GM12891 (cell line): ENCODE data around the gene OLIG3. TPM values are rescaled to one million over a fixed set of nuclear protein-coding genes. Genes with fewer than 3 reads are reported as not detected.

Experiments
- DNase-seq: peaks from one replicate; pipeline ENCODE4 v3.0.0; 2011; ENCODE audit warnings: low spot score; ENCODE audit not compliant: insufficient read length
- FAIRE-seq: peaks from 2 replicates; lab custom pipeline; 2011; peaks lifted over from hg19 to GRCh38; lab: Jason Lieb, UNC
- PAX5 ChIP-seq: IDR thresholded peaks from 2 replicates; pipeline ENCODE4 v1.6.1; 2011; ENCODE audit warnings: low read length, moderate library complexity, mild to moderate bottlenecking; ENCODE audit not compliant: insufficient read depth, severe bottlenecking
- POLR2A ChIP-seq: IDR thresholded peaks from 2 replicates; pipeline ENCODE4 v1.6.1; 2011; ENCODE audit warnings: low read depth, low read length, control low read depth
- POLR2AphosphoS5 ChIP-seq: IDR thresholded peaks from 2 replicates; pipeline ENCODE4 v1.6.1; 2011; ENCODE audit warnings: low read depth, low read length, control low read depth
- POU2F2 ChIP-seq: IDR thresholded peaks from 2 replicates; pipeline ENCODE4 v1.6.1; 2011; ENCODE audit warnings: low read depth, mild to moderate bottlenecking, control low read depth, low read length, moderate library complexity
- SPI1 ChIP-seq: IDR thresholded peaks from 2 replicates; pipeline ENCODE4 v1.6.1; 2011; ENCODE audit warnings: low read depth, low read length, control low read depth
- TAF1 ChIP-seq: IDR thresholded peaks from 2 replicates; pipeline ENCODE4 v1.6.1; 2011; ENCODE audit warnings: low read depth, low read length, control low read depth
- polyA plus RNA-seq: library from polyadenylated mRNA; unstranded; fragments of >200 nt; gene quantifications from one replicate; pipeline ENCODE4 v1.2.1, GENCODE V29; 2012; ENCODE audit warnings: low read depth, missing spikeins, inconsistent platforms; ENCODE audit not compliant: missing spikeins

OLIG3 gene
- polyA plus RNA-seq: not detected

DNA sequence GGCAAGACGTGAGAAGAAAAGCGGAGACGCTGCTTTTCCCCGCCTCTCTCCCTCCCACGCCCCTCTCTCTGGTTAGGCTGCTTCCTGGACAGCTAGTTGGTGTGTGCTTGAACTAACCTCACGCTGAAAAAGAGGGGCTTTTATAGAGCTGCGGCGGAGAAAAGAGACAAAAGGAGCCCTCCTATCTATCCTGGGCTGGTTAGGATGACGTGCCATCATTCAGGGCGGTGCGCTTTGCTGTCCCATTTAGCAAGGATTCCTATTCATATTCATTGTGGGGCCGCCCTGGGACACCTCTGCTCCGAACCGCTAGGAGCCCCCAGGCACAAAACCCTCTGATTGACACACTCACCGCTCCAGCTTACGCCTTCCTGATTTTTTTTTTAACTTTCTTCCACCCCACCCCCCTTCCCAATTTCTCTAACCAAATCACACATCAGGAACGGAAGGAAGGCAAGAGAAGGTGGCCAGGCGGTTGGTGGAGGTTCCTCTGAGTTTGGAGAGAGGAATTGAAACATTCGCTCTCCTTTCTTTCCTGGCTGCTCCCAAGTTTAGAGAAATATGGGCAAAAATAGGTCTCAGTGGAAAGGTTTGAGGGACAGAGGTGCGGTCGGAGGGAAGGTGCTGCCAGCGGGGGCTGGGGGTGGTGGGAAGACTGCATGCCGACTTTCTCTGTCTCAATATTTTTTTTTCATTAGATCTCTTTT is at the start of gene OLIG3:
TSS of gene OLIG3 (minus strand) at position 114 of the 707 bp plus-strand sequence. CDS start 224 bp downstream, outside the sequence.
- DNase-seq (peak; percentile 29), FAIRE-seq (no peak)
- TF ChIP-seq POU2F2: no peak
- TF ChIP-seq POLR2A: no peak
- TF ChIP-seq SPI1: no peak
- TF ChIP-seq TAF1: no peak
- TF ChIP-seq PAX5: no peak
- no peak for TF ChIP-seq POLR2AphosphoS5

DNA sequence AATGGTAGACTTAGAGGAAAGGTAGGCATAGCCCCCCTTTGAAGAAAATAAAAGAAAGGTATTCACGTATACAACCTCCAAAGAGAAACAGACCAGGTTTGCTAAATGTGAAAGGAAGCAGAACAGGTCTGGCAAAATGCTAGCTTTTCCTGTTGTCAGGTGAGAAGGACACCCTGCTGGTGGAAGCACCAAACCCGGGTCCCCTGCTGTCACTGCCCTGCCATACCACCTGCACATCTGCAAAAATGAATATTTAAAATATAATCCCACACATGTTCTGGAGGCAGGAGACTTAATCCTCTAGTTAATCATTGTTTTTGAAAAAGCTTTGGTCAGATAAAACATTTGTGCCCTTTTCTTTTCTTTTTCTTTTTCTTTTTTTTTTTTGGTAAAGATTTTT is 48.9 kb upstream of the OLIG3 start:
- no peak for FAIRE-seq
- DNase-seq: no peak
- TF ChIP-seq PAX5: no peak
- no peak for TF ChIP-seq POLR2A
- TF ChIP-seq POU2F2: no peak
- TF ChIP-seq POLR2AphosphoS5: no peak
- TF ChIP-seq TAF1: no peak
- no peak for TF ChIP-seq SPI1

- TF ChIP-seq TAF1: no peak
- TF ChIP-seq POLR2A: no peak
- TF ChIP-seq PAX5: no peak
- TF ChIP-seq POU2F2: no peak
- no peak for TF ChIP-seq POLR2AphosphoS5
- TF ChIP-seq SPI1: no peak
- DNase-seq (no peak), FAIRE-seq (no peak)
These were observed 48.5 kb upstream of the OLIG3 start for GRCh38 chr6:137542713-137543112.

GRCh38 chr6:137541534-137542063 is 47.4 kb upstream of the OLIG3 start:
- TF ChIP-seq POLR2A (no peak), POU2F2 (no peak), TAF1 (no peak), PAX5 (no peak), POLR2AphosphoS5 (no peak), SPI1 (no peak)
- DNase-seq (no peak), FAIRE-seq (no peak)

DNA sequence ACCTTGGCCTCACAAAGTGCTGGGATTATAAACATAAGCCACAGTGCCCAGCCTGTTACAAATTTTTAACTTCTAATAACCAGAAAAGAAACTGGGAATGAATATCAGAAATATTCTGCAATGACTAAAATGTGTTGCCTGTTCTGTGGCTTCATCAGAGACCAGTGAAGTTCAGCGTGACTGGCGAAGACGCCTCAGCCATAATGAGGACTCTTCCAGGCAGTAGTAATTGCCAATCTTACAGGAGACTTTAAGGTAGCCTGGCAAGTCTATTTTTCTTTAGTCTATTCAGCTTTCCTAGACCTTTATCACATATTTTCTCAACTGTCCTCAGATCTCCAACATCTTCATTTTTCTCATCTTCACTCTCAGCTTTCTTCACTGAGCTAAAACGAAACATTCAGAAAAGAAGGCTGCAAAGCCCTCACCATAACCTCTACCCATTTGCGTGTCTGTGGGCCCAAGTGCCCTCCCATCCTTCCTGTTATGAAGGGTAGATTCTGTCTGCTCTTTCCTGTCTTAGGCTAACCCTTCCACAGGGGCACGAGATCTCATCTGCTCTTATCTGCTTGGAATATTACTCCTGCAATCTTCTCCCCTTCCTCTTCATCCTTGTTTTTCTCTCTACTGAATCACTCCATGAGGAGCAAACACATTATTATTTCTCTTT is 42.0 kb upstream of the OLIG3 start:
- FAIRE-seq (no peak), DNase-seq (no peak)

GRCh38 chr6:137531376-137532092 is 37.3 kb upstream of the OLIG3 start:
- FAIRE-seq (no peak), DNase-seq (no peak)
- TF ChIP-seq POLR2AphosphoS5: no peak
- TF ChIP-seq TAF1: no peak

More for the DNA sequence above, 42.0 kb upstream of the OLIG3 start:
- TF ChIP-seq POU2F2 (no peak), POLR2A (no peak), PAX5 (no peak), SPI1 (no peak), POLR2AphosphoS5 (no peak), TAF1 (no peak)

GRCh38 chr6:137530404-137530803 is 36.2 kb upstream of the OLIG3 start:
- FAIRE-seq (no peak), DNase-seq (no peak)
- TF ChIP-seq POU2F2 (no peak), SPI1 (no peak), TAF1 (no peak), PAX5 (no peak), POLR2AphosphoS5 (no peak), POLR2A (no peak)

GRCh38 chr6:137522831-137523230 is 28.6 kb upstream of the OLIG3 start:
- TF ChIP-seq POU2F2 (no peak), PAX5 (no peak), POLR2A (no peak), TAF1 (no peak)
- FAIRE-seq (no peak), DNase-seq (no peak)
